Endothelial cell of umbilical vein (primary cell): ENCODE results near the gene N4BP2. TPM values are rescaled to one million over a fixed set of nuclear protein-coding genes. Genes with fewer than 3 reads are reported as not detected.

Experiments
- BruUV-seq: library from RNA; stranded (reverse); fragments of 400-500 nt; replicated peaks from 2 replicates; lab custom pipeline; 2021; lab: Mats Ljungman, UMichigan
- CTCF ChIA-PET: fragments of 300-600, 350-600 bp; sonication (Branson Sonifier 250); formaldehyde crosslinking; loops from one replicate; lab custom pipeline; 2021; ENCODE audit warnings: antibody characterized with exemption, inconsistent platforms; lab: Charles Lee
- POLR2A ChIA-PET: fragments of 300-600, 350-600 bp; sonication (Branson Sonifier 250); formaldehyde crosslinking; loops from one replicate; lab custom pipeline; 2021; ENCODE audit warnings: antibody characterized with exemption, inconsistent platforms; lab: Charles Lee
- DNase-seq: peaks from one replicate; pipeline ENCODE4 v3.0.0-alpha.2; 2011; ENCODE audit warnings: low read depth, low spot score
- FAIRE-seq: peaks from 2 replicates; lab custom pipeline; 2011; peaks lifted over from hg19 to GRCh38; lab: Jason Lieb, UNC
- H2AFZ ChIP-seq: 2 replicates; pipeline ENCODE4 v1.6.0; 2012; ENCODE audit warnings: low read depth, low read length, control low read depth, inconsistent platforms
- H3K27ac ChIP-seq: 2 replicates; pipeline ENCODE4 v1.5.1; 2011; ENCODE audit warnings: low read depth, mild to moderate bottlenecking, control low read depth, low read length, moderate library complexity; ENCODE audit not compliant: insufficient read depth
- H3K27me3 ChIP-seq, 2 experiments: 2 replicates each; pipeline versions ENCODE4 v1.6.0 to v1.6.1; 2011; ENCODE audit warnings: low read length in 2 of 2, mixed read lengths in 1 of 2; ENCODE audit not compliant: control insufficient read depth in 2 of 2, insufficient read depth in 2 of 2
- H3K36me3 ChIP-seq, 2 experiments: 2 replicates in 1 of 2; 3 replicates in 1 of 2; pipeline ENCODE4 v1.5.1; 2011; ENCODE audit warnings: low read length in 2 of 2, mild to moderate bottlenecking in 1 of 2, moderate library complexity in 1 of 2; ENCODE audit not compliant: control insufficient read depth in 2 of 2, insufficient read depth in 2 of 2; ENCODE audit errors: extremely low read depth in 1 of 2
- H3K4me1 ChIP-seq: 3 replicates; pipeline ENCODE4 v1.5.1; 2011; ENCODE audit warnings: mild to moderate bottlenecking, low read length; ENCODE audit not compliant: control insufficient read depth, insufficient read depth; ENCODE audit errors: extremely low read depth
- H3K4me2 ChIP-seq: 2 replicates; pipeline ENCODE4 v1.6.1; 2011; ENCODE audit warnings: low read length, control low read depth, mixed read lengths; ENCODE audit not compliant: insufficient read depth
- H3K4me3 ChIP-seq, 3 experiments: fragments of 200-600 bp in 1 of 3; sonication (generic), shearing (Covaris generic) in 1 of 3; replicated peaks in 1 of 3; 2 replicates each; pipeline ENCODE4 v1.5.1; 2011 to 2016; ENCODE audit warnings: control low read depth in 3 of 3, low read length in 3 of 3, mild to moderate bottlenecking in 2 of 3, inconsistent platforms in 1 of 3, low read depth in 1 of 3, moderate library complexity in 1 of 3; ENCODE audit not compliant: insufficient read depth in 1 of 3
- H3K79me2 ChIP-seq: 2 replicates; pipeline ENCODE4 v1.6.0; 2012; ENCODE audit warnings: low read length, inconsistent platforms; ENCODE audit not compliant: control insufficient read depth, insufficient read depth
- H3K9ac ChIP-seq: replicated peaks from 2 replicates; pipeline ENCODE3; 2011; ENCODE audit warnings: low read length, control low read depth; ENCODE audit not compliant: insufficient read depth; ENCODE audit errors: extremely low read depth
- H3K9me1 ChIP-seq: replicated peaks from 3 replicates; pipeline ENCODE4 v1.6.0; 2011; ENCODE audit warnings: mild to moderate bottlenecking, low read length; ENCODE audit not compliant: control insufficient read depth, insufficient read depth; ENCODE audit errors: extremely low read depth
- H3K9me3 ChIP-seq: replicated peaks from 2 replicates; pipeline ENCODE4 v1.5.1; 2012; ENCODE audit warnings: low read length, inconsistent platforms; ENCODE audit not compliant: control insufficient read depth, insufficient read depth
- H4K20me1 ChIP-seq: replicated peaks from 2 replicates; pipeline ENCODE3; 2011; ENCODE audit warnings: mild to moderate bottlenecking, low read length; ENCODE audit not compliant: control insufficient read depth, insufficient read depth; ENCODE audit errors: extremely low read depth
- CTCF ChIP-seq, 2 donors: IDR thresholded peaks; 1 replicate in 1 of 2; 2 replicates in 1 of 2; pipeline ENCODE4 v1.5.1; 2011; ENCODE audit warnings: low read length in 2 of 2, mild to moderate bottlenecking in 2 of 2, moderate library complexity in 2 of 2, control low read depth in 1 of 2, inconsistent platforms in 1 of 2, low read depth in 1 of 2; ENCODE audit not compliant: insufficient read depth in 1 of 2; ENCODE audit errors: extremely low read depth in 1 of 2
- EZH2 ChIP-seq: IDR thresholded peaks from 2 replicates; pipeline ENCODE4 v1.6.1; 2012; ENCODE audit warnings: borderline replicate concordance, low read depth, mild to moderate bottlenecking, moderate library complexity, low read length, inconsistent platforms; ENCODE audit not compliant: severe bottlenecking
- FOS ChIP-seq: IDR thresholded peaks from 2 replicates; pipeline ENCODE4 v1.6.1; 2011; ENCODE audit warnings: mild to moderate bottlenecking, low read length, moderate library complexity, borderline replicate concordance; ENCODE audit not compliant: insufficient read depth
- GATA2 ChIP-seq: IDR thresholded peaks from 2 replicates; pipeline ENCODE4 v1.7.0; 2011; ENCODE audit warnings: low read depth, mild to moderate bottlenecking, moderate library complexity, mixed read lengths, low read length; ENCODE audit not compliant: insufficient read length, insufficient read depth
- JUN ChIP-seq: IDR thresholded peaks from 2 replicates; pipeline ENCODE4 v1.6.1; 2011; ENCODE audit warnings: borderline replicate concordance, low read depth; ENCODE audit not compliant: insufficient read length, insufficient read depth
- MAX ChIP-seq: IDR thresholded peaks from 2 replicates; pipeline ENCODE4 v1.6.1; 2011; ENCODE audit not compliant: insufficient read depth, insufficient read length
- MYC ChIP-seq: IDR thresholded peaks from one replicate; pipeline ENCODE4 v1.6.1; 2011; ENCODE audit warnings: mild to moderate bottlenecking, low read depth, low read length
- POLR2A ChIP-seq: IDR thresholded peaks from 2 replicates; pipeline ENCODE4 v1.6.1; 2012; ENCODE audit warnings: low read depth, mild to moderate bottlenecking, control low read depth, low read length
- POLR2AphosphoS5 ChIP-seq: IDR thresholded peaks from 2 replicates; pipeline ENCODE4 v1.6.1; 2012; ENCODE audit warnings: low read depth, mild to moderate bottlenecking, control low read depth, low read length, moderate library complexity; ENCODE audit not compliant: insufficient read depth
- dilution Hi-C: fragments of 300-500 bp; cut with MboI; formaldehyde crosslinking; loops from one replicate; pipeline ENCODE4 v1.15.0; 2019; ENCODE audit warnings: low sequenced_read_pairs; ENCODE audit not compliant: extremely low pct_ligation_motif_present
- intact Hi-C: fragments of 100-400 bp; cut with micrococcal nuclease; formaldehyde crosslinking; loops from one replicate; pipeline ENCODE4 v1.10.0; 2022
- polyA plus RNA-seq, 4 experiments: library from polyadenylated mRNA; depleted of rRNA in 3 of 4; stranded (reverse) in 3 of 4; unstranded in 1 of 4; fragments of >200 nt; gene quantifications; 2 replicates each; pipeline versions ENCODE4 v1.2.1 to v1.2.3, GENCODE V29; 2011 to 2012; ENCODE audit warnings: missing spikeins in 1 of 4
- total RNA-seq: library from RNA; stranded (reverse); gene quantifications from 2 replicates; pipeline ENCODE4 v1.2.3, GENCODE V29; 2021

N4BP2 gene
- total and polyA plus RNA-seq, 2 donors (not counting 3 experiments of a cell fraction or from before 2014, with no cell fraction given): 0.87 to 6.9 TPM

- peak overlapping the region; percentile 99 for H3K27ac ChIP-seq
- TF ChIP-seq MAX (no peak), FOS (no peak), POLR2A (no peak), JUN (no peak), GATA2 (no peak), CTCF (IDR thresholded peaks at IDR 0.05; ENCODE audit: extremely low read depth in 1 of 2, insufficient read depth in 1 of 2, low read depth in 1 of 2, low read length in 2 of 2) (no peak), MYC (no peak), POLR2AphosphoS5 (no peak), EZH2 (no peak)
- dilution Hi-C loops (no loop called here), intact Hi-C loops (loop anchor here (5.0 to 10.0 kb wide), 4 partner anchors 197 to 1391 kb away; partner anchors contain the start of genes KLF3, SMIM14 and UBE2K)
- POLR2A ChIA-PET: interaction anchor here (1.9 kb wide), 1 partner anchor 261 kb away, joined by 5 read pairs; no protein-coding TSS in a partner anchor
- CTCF ChIA-PET: interaction anchor here (0.7 to 3.0 kb wide), 13 partner anchors 9 to 664 kb away, joined by 3 to 37 read pairs (median 5); partner anchors contain the start of gene PDS5A
- BruUV-seq: no TSS peak
- H3K9ac ChIP-seq: peak overlapping the region; percentile 98
- peak overlapping the region; percentile 92 for H3K4me2 ChIP-seq
- no peaks in the 10 kb centered on the region for H3K9me3 ChIP-seq
- H3K27me3 ChIP-seq: no peaks in the 10 kb centered on the region
- no peaks in the 10 kb centered on the region for H3K36me3 ChIP-seq
- no peaks in the 10 kb centered on the region for H3K79me2 ChIP-seq
- H4K20me1 ChIP-seq: no peaks in the 10 kb centered on the region
- peaks cover 12% of the 10 kb centered on the region for H3K4me1 ChIP-seq
- no peak for DNase-seq
- no peaks in the 10 kb centered on the region for H3K9me1 ChIP-seq
- peak; percentile 8 for FAIRE-seq
- H3K4me3 ChIP-seq: peak overlapping the region; percentile 72 to 99 (median 89)
- H2AFZ ChIP-seq: peak overlapping the region; percentile 60
These were observed 1.2 kb upstream of the N4BP2 start for GRCh38 chr4:40055511-40055862.
